ENCODE measurements around the gene BSDC1. TPM values are rescaled to one million over a fixed set of nuclear protein-coding genes. Genes with fewer than 3 reads are reported as not detected.

BSDC1 gene
- total RNA-seq, 1 experiment from 2014 or later = 47.0 TPM

GRCh38 chr1:32361308-32361673 lies 33.0 kb downstream of the BSDC1 start:
- POLR2A ChIA-PET = no interaction called here
- Histone ChIP-seq H3K79me2 (ENCODE audit: insufficient read depth, low read length) (no peaks in the 10 kb centered on the region), H3K9me2 (ENCODE audit: insufficient read depth) (no peaks in the 10 kb centered on the region), H3K4me2 (ENCODE audit: low read length) (no peak overlapping the region), H3K36me3 (ENCODE audit: control insufficient read depth in 1 of 2, insufficient read depth in 2 of 2, low read length in 2 of 2) (peaks cover 0 to 3% of the 10 kb centered on the region in 2 experiments; a peak in 1 of 4 replicates), H3K9me3 (ENCODE audit: control insufficient read depth in 1 of 2, insufficient read depth in 1 of 2, low read depth in 1 of 2, low read length in 2 of 2) (no peaks in the 10 kb centered on the region), H3K9ac (ENCODE audit: low read length) (no peak overlapping the region), H3K4me1 (ENCODE audit: control insufficient read depth in 1 of 2, insufficient read depth in 2 of 2, low read length in 2 of 2) (no peaks in the 10 kb centered on the region), H4K20me1 (ENCODE audit: insufficient read depth) (no peaks in the 10 kb centered on the region), H2AFZ (ENCODE audit: low read depth, low read length, poor library complexity, severe bottlenecking) (no peak overlapping the region), H3K27ac (ENCODE audit: low read depth, low read length) (no peak overlapping the region), H3K27me3 (ENCODE audit: insufficient read depth, low read length) (no peaks in the 10 kb centered on the region), H3K4me3 (replicated peaks in 1 of 2; ENCODE audit: low read depth in 1 of 2, low read length in 2 of 2) (no peak overlapping the region)
- no TSS peak for BruUV-seq (replicated peaks)
- TF ChIP-seq RAD21 (IDR thresholded peaks at IDR 0.05; ENCODE audit: low read depth) (no peak), CBX3 (IDR thresholded peaks at IDR 0.05; ENCODE audit: low read depth) (no peak), POLR2AphosphoS5 (IDR thresholded peaks at IDR 0.05; ENCODE audit: low read depth, low read length) (no peak)
- ATAC-seq = no peak
- intact Hi-C loops (cut with micrococcal nuclease) = no loop called here
- DNase-seq (ENCODE audit: low read depth, low spot score) = no peak
- CTCF ChIA-PET = no interaction called here
- RAD21 ChIA-PET (ENCODE audit: low non-redundant PET in 1 of 2, low total read pairs in 2 of 2, uncharacterized antibody in 2 of 2, unreplicated experiment in 2 of 2) = no interaction called here

- H3K27ac ChIP-seq (ENCODE audit: low read depth, low read length) = no peak overlapping the region
- no peak overlapping the region for H3K4me3 ChIP-seq (replicated peaks in 1 of 2; ENCODE audit: low read depth in 1 of 2, low read length in 2 of 2)
- H3K9me3 ChIP-seq (ENCODE audit: control insufficient read depth in 1 of 2, insufficient read depth in 1 of 2, low read depth in 1 of 2, low read length in 2 of 2) = no peaks in the 10 kb centered on the region
- no peaks in the 10 kb centered on the region for H3K79me2 ChIP-seq (ENCODE audit: insufficient read depth, low read length)
- no peak overlapping the region for H2AFZ ChIP-seq (ENCODE audit: low read depth, low read length, poor library complexity, severe bottlenecking)
- ChIA-PET POLR2A (no interaction called here), RAD21 (ENCODE audit: low non-redundant PET in 1 of 2, low total read pairs in 2 of 2, uncharacterized antibody in 2 of 2, unreplicated experiment in 2 of 2) (no interaction called here), CTCF (no interaction called here)
- H3K27me3 ChIP-seq (ENCODE audit: insufficient read depth, low read length) = no peaks in the 10 kb centered on the region
- DNase-seq (ENCODE audit: low read depth, low spot score) = no peak
- intact Hi-C loops (cut with micrococcal nuclease) = no loop called here
- no peak overlapping the region for H3K4me2 ChIP-seq (ENCODE audit: low read length)
- no peaks in the 10 kb centered on the region for H4K20me1 ChIP-seq (ENCODE audit: insufficient read depth)
- no peak for TF ChIP-seq FOSL1 (IDR thresholded peaks at IDR 0.05; ENCODE audit: low read depth)
- no peaks in the 10 kb centered on the region for H3K4me1 ChIP-seq (ENCODE audit: control insufficient read depth in 1 of 2, insufficient read depth in 2 of 2, low read length in 2 of 2)
- H3K9ac ChIP-seq (ENCODE audit: low read length) = no peak overlapping the region
- no peaks in the 10 kb centered on the region for H3K9me2 ChIP-seq (ENCODE audit: insufficient read depth)
- ATAC-seq = no peak
- no peaks in the 10 kb centered on the region for H3K36me3 ChIP-seq (ENCODE audit: control insufficient read depth in 1 of 2, insufficient read depth in 2 of 2, low read length in 2 of 2)
- no TSS peak for BruUV-seq (replicated peaks)
Observed at GRCh38 chr1:32358435-32358834, 35.8 kb downstream of the BSDC1 start.

DNA sequence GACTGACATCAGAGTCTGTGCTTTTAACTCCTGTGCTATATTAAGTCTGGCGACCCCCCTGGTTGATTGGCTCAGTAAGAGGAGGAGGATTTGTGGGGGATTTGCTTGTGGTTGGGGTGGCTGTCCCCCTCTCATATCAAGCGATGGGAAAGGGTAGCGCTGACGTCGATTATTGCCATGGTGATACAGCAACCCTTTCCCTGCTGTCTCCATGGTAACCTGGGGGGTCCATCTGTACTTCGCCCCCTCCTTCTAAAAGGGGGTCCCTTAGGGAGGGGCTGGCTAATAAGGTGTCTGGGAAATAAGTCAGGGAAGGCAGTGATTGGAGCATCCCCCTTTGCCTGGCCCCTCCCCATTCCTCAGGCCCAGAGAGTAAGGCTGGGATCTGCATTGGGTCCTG lies 36.6 kb downstream of the BSDC1 start:
- Histone ChIP-seq H3K9ac (ENCODE audit: low read length) (no peak overlapping the region), H3K4me2 (ENCODE audit: low read length) (no peak overlapping the region), H4K20me1 (ENCODE audit: insufficient read depth) (no peaks in the 10 kb centered on the region), H3K4me3 (replicated peaks in 1 of 2; ENCODE audit: low read depth in 1 of 2, low read length in 2 of 2) (no peak overlapping the region), H3K79me2 (ENCODE audit: insufficient read depth, low read length) (no peaks in the 10 kb centered on the region), H3K4me1 (ENCODE audit: control insufficient read depth in 1 of 2, insufficient read depth in 2 of 2, low read length in 2 of 2) (peaks cover under 1 to 3% of the 10 kb centered on the region in 2 experiments; a peak in 2 of 4 replicates), H3K36me3 (ENCODE audit: control insufficient read depth in 1 of 2, insufficient read depth in 2 of 2, low read length in 2 of 2) (no peaks in the 10 kb centered on the region), H3K27ac (ENCODE audit: low read depth, low read length) (no peak overlapping the region), H3K9me3 (ENCODE audit: control insufficient read depth in 1 of 2, insufficient read depth in 1 of 2, low read depth in 1 of 2, low read length in 2 of 2) (no peaks in the 10 kb centered on the region), H3K9me2 (ENCODE audit: insufficient read depth) (no peaks in the 10 kb centered on the region), H3K27me3 (ENCODE audit: insufficient read depth, low read length) (no peaks in the 10 kb centered on the region), H2AFZ (ENCODE audit: low read depth, low read length, poor library complexity, severe bottlenecking) (no peak overlapping the region)
- CTCF ChIA-PET = no interaction called here
- RAD21 ChIA-PET (ENCODE audit: low non-redundant PET in 1 of 2, low total read pairs in 2 of 2, uncharacterized antibody in 2 of 2, unreplicated experiment in 2 of 2) = interaction anchor here in 1 of 2 experiments (0.5 kb wide), 1 partner anchor 116 kb away, joined by 4 read pairs; no protein-coding TSS in a partner anchor
- POLR2A ChIA-PET = no interaction called here
- no peak for DNase-seq (ENCODE audit: low read depth, low spot score)
- BruUV-seq (replicated peaks) = no TSS peak
- ATAC-seq = no peak
- intact Hi-C loops (cut with micrococcal nuclease) = no loop called here
- TF ChIP-seq, protein P1, sequence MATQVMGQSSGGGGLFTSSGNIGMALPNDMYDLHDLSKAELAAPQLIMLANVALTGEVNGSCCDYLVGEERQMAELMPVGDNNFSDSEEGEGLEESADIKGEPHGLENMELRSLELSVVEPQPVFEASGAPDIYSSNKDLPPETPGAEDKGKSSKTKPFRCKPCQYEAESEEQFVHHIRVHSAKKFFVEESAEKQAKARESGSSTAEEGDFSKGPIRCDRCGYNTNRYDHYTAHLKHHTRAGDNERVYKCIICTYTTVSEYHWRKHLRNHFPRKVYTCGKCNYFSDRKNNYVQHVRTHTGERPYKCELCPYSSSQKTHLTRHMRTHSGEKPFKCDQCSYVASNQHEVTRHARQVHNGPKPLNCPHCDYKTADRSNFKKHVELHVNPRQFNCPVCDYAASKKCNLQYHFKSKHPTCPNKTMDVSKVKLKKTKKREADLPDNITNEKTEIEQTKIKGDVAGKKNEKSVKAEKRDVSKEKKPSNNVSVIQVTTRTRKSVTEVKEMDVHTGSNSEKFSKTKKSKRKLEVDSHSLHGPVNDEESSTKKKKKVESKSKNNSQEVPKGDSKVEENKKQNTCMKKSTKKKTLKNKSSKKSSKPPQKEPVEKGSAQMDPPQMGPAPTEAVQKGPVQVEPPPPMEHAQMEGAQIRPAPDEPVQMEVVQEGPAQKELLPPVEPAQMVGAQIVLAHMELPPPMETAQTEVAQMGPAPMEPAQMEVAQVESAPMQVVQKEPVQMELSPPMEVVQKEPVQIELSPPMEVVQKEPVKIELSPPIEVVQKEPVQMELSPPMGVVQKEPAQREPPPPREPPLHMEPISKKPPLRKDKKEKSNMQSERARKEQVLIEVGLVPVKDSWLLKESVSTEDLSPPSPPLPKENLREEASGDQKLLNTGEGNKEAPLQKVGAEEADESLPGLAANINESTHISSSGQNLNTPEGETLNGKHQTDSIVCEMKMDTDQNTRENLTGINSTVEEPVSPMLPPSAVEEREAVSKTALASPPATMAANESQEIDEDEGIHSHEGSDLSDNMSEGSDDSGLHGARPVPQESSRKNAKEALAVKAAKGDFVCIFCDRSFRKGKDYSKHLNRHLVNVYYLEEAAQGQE (IDR thresholded peaks at IDR 0.05; ENCODE audit: low read depth) = no peak
- TF ChIP-seq, protein P2, sequence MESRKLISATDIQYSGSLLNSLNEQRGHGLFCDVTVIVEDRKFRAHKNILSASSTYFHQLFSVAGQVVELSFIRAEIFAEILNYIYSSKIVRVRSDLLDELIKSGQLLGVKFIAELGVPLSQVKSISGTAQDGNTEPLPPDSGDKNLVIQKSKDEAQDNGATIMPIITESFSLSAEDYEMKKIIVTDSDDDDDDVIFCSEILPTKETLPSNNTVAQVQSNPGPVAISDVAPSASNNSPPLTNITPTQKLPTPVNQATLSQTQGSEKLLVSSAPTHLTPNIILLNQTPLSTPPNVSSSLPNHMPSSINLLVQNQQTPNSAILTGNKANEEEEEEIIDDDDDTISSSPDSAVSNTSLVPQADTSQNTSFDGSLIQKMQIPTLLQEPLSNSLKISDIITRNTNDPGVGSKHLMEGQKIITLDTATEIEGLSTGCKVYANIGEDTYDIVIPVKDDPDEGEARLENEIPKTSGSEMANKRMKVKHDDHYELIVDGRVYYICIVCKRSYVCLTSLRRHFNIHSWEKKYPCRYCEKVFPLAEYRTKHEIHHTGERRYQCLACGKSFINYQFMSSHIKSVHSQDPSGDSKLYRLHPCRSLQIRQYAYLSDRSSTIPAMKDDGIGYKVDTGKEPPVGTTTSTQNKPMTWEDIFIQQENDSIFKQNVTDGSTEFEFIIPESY (IDR thresholded peaks at IDR 0.05; ENCODE audit: extremely low read depth, insufficient replicate concordance, low read length) = no peak

Measured in HCT116 (cell line).